Muscle of arm (tissue), 12 donors: ENCODE results near the gene CCNJL. TPM values are rescaled to one million over a fixed set of nuclear protein-coding genes. Genes with fewer than 3 reads are reported as not detected.
"Not testable (repeated sequence)": the region's sequence is repeated elsewhere in the genome, so short reads cannot be mapped to it uniquely, and the experiment has no call there.

Source experiments
- DNase-seq: peaks from one replicate; pipeline ENCODE4 v3.0.0-alpha.2; 2013
- polyA plus RNA-seq, 12 donors: library from polyadenylated mRNA; unstranded; fragments of 120-200 nt; gene quantifications; one replicate each; pipeline ENCODE4 v1.2.1, GENCODE V29; 2013; ENCODE audit not compliant: insufficient read length in 12 of 12

The CCNJL gene
- polyA plus RNA-seq, 12 donors, result 4.3 to 10.4 (median 5.9) TPM; not detected in 1

DNA sequence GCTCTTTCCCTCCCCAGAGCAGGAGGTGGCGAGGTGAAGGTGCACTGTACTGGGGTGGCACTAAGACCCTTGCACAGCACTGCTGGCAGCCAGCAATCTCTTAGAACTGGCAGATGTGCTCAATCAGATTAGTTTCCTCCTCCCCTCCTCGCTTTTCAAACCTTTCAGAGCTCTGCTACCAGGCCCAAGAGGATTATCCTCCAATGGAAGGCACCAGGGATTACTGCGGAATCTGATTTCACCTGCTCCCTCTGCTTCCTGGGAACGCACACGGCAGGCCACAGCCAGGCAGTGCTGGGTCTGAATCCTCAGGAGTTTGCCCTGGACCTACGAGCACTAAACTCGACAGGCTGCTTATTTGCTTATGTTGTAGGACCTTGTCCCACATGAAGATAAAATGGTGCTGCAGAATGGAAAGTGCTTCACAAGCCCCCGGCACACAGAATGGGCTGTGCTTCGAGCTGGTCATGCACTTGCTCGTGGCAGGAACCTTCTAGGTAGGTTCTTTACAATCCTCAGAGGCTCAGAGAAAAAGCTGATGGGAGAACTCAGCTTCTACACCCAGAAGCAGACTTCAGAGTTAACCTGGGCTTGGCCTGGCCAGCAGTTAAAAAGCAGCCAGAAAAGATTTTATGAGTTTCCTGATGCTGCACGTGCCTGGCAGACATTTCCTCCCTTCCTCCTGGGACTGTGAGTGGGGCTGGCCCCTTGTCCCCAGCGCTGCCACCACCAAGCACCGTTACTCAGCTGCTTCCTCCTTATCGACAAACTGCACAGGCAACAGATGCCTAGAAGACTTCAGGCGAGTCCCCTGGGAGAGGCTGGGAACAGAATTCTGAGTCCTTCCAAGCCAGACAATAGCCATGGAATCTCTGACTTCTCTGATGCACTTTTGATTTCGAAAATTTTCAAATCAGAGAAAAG is 50.0 kb downstream of the CCNJL start:
- DNase-seq, result no peak

- no peak for DNase-seq
These were observed 51.2 kb downstream of the CCNJL start for GRCh38 chr5:160260881-160261815.

DNA sequence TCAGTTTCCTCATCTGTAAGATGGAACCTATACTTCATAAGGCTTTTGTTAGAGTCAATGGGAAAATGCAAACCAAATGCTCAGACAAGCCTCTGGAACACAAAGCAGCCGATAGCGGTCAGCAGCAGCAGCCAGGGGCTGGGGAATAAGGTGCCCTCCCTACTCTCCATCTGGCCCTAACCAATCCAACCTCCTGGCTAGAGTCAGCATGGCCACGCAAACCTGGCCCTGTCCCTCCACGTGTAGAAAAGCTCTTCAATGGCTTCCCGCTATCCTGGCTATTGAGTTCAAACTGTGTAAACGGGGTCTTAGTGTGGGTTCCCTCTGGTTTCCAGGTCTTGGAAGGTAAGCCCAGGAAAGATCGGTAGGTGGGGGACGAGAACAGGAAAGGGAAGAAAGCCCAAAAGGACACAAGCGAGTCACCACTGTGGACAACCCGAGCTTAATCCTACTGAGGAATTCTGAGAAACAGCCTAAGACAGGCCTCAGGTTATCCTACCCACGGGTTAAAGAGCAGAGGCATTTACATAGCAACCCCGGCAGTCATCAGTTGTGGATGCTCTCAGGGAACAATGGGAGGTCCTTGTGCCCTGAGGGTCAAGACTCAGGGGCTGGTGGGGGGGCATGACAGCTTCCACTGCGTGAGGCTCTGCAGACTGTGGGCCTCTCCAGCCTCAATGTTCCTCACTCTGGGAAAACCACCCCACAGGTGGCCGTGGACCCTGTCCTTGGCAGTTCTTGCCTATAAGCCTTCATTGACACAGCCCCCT is 52.2 kb downstream of the CCNJL start:
- DNase-seq, result no peak

DNA sequence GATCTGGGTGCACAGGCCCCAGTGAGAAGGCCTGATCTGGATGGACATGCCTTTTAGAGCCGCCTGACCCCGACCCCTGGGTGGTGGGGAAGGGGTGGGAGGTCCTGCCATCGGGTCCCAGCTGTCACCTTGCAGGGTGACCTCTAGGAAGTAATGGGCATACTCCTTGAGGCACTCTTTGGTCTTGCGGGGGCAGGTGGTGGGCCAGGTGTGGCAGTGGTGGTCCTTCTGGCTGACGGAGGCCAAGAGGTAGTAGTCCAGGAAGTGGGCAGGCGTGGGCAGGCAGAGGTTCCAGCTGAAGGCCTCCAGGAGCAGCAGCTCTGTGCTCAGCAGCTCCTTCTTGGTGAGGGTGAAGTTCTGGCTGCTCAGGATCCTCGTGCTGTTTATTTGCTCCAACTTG is 53.0 kb downstream of the CCNJL start:
- no peak for DNase-seq

DNA sequence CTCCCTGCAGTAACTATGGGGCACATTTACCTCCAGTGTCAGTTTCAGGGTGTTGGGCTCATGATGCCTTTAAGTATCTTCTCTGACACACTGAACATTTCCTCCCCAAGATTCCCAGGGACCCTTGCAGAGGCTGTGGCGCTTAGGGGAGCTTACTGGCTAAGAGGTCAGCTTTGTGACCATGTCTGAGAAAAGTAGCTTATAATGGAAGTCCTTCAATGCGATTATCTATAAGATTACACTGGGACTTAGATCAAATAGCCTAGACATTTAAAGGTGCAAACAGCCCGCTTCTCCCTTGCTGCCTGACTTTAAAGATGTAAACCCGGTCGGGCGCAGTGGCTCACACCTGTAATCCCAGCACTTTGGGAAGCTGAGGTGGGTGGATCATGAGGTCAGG is 57.7 kb downstream of the CCNJL start:
- no peak for DNase-seq

DNA sequence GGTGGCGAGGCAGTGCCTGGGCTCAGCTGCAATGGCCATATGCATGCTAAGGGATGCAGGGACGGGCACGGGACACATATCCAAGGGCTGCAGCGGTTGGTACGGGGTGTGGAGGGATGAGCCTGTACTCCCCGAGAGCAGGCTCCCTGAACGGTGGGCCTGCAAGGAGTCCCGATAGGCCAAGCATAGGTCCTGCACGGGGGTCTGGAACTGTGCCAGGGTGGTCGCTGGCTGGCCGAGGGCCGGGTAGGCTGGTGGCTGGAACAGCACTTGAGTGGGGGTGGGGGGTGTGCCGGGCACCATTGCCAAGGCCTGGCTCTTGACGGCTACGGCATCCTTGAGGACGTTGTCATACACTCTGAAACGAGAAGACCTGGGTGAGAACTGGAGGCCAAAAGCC is 58.9 kb downstream of the CCNJL start:
- no peak for DNase-seq

DNA sequence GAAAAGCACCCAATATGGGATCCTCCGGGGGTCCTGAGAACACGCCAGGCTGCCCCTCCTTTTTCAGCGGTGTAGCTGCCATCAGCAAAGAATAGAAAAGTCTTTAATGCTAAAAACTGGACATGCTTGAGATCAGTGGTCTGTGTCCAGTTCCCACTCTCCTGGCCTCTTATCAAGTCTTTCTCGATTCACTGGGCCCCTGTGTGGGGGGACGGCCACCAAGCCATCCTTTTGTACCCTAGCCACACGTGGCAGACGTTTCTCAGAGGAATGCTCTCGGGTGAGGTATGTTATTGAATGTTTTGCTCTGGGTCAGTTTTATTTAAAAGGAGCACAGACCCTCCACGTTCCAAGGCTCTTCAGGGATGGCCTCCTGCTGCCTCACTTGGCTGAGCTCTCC is 59.4 kb downstream of the CCNJL start:
- DNase-seq, result no peak

GRCh38 chr5:160251406-160252155 is 60.8 kb downstream of the CCNJL start:
- DNase-seq, result no peak

- no peak for DNase-seq
These were observed 61.5 kb downstream of the CCNJL start for GRCh38 chr5:160250826-160251225.

- no peak for DNase-seq
These were observed 62.1 kb downstream of the CCNJL start for GRCh38 chr5:160250226-160250625.

GRCh38 chr5:160249570-160249969 is 62.8 kb downstream of the CCNJL start:
- DNase-seq, result not testable (repeated sequence)

GRCh38 chr5:160245506-160246086 is 66.8 kb downstream of the CCNJL start:
- no peak for DNase-seq

DNA sequence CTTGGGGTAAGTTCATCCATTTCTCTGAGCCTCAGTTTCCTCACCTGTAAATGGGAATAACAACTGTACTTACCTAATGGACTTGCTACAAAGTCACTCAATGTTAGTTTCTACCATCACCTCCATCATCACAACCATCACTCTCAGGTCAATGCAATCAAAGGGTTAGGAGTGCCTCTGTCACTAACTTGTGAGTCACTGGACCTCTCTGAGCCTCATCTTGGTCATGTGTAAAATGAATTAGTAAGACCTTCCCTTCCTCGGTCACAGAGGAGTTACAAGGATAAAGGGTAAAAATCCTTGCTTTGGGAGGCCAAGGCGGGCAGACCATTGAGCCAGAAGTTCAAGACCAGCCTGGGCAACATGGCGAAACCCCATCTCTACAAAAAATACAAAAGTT is 70.2 kb downstream of the CCNJL start:
- DNase-seq, result no peak

DNA sequence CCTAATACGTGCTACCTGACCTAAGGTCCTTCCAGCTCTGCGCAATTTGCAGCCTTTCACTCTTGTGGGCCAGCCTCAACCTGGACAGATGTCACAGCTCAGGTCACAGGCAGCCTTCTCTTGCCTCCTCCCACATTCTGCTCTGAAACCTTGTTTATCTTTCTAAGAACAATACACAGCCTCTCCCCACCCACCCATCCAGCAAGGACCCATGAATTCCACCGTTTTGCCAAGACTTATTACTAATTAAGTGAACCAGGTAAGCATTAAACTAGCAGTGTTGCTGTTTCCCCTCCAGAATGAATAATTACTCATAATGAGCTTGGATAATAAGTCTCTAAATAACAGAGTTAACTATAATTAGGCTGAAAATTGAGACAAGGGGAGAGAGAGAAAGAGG is 72.0 kb downstream of the CCNJL start:
- no peak for DNase-seq

GRCh38 chr5:160237571-160238093 is 74.7 kb downstream of the CCNJL start:
- DNase-seq, result no peak

- no peak for DNase-seq
These were observed 76.6 kb downstream of the CCNJL start for GRCh38 chr5:160235731-160236130.

- no peak for DNase-seq
These were observed 79.1 kb downstream of the CCNJL start for GRCh38 chr5:160233215-160233614.

- DNase-seq, result no peak
These were observed 80.5 kb downstream of the CCNJL start for GRCh38 chr5:160231783-160232342.

GRCh38 chr5:160230686-160231527 is 81.5 kb downstream of the CCNJL start:
- no peak for DNase-seq
